ENCODE results near the gene GOLPH3.

GOLPH3 gene

DNA sequence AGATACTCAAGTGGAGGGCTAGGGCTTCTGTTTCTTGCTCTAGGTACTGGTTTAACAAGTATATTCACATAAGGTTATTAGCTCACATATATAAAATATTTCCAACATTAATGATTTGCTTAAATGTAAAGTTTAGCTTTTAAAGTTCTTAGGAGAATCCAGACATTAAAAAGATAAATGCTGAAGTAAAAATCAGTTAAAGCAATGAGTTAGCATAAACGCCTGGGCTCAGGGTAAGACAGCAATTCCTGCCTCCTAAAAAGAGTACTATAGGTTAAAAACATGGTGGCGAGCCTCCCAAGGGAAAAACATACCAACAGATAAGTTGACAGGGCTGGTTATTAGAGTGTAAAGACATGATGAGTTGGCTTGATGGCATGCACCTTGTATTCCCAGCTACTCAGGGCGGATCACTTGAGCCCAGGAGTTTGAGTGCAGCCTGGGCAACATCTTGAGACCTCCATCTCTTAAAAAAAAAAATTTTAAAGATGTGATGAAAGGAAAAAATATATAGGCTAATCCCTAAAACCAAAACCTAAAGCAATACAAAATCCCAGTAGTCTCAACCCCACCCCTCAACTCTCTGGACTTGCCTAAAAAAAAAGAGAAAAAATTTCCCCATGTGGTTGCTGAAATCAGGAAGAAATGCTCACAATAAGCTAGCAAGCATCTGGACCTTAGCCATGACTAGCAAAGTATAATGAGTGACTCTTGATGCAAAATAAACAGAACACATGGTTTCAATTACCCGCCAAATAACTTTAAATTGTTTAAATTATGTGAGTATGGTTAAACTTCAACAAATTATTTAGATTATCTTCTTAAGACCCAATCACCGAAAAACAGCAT, 3.6 kb downstream of the GOLPH3 start:
- peak; percentile 85 for DNase-seq

DNA sequence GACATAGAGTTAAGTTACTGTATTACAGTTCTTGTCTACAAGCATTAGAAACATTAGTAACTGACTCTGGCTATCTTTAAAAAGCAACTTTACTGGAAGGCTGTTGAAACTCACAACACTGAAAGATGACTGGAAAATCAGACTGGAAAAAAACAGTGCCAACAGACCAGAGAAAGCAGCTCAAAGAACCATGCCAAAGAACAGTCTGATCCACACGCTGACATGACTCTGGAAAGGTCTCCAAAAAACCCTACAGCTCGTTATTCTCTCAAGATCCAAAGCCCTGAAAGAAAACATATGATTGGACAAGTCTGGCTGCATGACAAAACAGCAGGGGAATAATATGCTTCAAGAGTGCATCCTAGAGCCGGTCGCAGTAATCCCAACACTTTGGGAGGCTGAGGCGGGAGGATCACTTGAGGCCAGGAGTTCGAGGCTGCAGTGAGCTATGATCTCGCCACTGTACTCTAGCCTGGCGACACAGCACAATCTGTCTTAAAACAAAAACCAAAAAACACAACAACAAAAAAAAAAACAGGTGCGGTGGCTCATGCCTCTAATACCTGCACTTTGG, 5.6 kb downstream of the GOLPH3 start:
- DNase-seq, result no peak

DNA sequence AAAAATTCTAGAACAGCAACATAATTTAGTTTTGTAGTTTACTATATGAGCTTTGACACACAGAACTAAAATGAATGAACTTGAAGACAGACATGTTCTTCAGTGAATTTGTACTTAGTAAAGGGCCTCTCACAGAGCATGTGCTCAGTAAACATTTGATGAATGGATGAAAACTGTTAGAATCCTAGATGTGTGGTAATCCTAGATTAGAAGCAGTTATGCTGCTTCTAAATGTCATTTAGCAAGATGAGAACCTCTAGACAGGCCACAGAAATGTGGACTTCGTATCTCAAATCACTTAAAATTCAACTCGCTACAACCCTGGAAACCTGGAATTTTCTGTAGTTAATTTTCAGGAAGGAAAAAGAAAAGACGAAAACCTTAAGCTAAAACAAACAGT, 8.5 kb downstream of the GOLPH3 start:
- DNase-seq, result no peak

DNA sequence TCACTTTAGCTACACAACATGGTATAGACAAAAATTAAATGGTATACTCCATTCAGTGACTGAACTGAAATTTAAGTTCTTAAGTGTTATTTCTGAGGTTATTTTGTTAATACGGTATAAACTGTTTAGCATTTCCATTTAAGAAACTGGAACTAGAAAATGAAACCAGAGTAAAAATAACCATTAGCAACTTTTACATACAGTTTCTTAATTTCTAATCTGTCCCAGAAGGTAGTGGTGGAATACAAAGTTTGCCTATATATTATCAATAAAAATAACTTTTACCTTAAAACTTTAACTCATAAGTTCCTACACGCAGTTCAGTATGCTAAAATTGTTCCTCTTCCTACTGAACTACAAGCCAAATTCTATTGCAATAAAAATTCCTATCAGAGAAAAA, 10.3 kb downstream of the GOLPH3 start:
- no peak for DNase-seq

DNA sequence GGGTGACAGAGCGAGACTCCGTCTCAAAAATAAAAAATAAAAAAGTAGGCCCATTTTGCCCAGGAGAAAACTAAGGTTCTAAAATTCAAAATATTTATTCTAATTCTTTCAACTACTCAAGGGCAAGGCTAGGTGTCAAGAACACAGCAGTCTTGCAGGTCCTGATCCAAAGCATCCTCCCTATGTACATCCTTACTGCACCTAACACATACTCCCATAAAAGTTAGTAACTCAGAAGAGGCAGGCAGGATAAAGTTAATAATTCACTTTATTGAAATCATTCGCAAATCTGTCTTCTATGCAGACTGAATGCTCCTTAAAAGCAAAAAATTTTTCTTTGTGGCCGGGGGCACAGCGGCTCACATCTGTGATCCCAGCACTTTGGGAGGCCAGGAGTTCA, 11.1 kb downstream of the GOLPH3 start:
- no peak for DNase-seq

DNA sequence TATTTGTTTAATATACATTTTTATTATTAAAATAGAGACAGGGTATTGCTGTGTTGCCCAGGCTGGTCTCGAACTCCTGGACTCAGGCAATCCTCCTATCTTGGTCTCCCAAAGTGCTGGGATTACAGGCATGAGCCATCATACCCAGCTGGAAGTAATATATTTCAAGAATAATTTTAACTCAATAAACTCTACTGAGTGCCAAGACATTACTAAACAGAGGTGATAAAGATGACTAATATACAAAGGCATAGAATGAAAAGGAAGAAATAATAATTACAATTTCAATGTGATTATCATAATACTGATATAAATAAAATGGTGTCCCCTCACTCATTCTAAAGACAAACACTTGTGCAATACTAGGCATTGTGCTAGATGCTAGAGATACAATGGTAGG, 13.9 kb downstream of the GOLPH3 start:
- DNase-seq, result no peak

DNA sequence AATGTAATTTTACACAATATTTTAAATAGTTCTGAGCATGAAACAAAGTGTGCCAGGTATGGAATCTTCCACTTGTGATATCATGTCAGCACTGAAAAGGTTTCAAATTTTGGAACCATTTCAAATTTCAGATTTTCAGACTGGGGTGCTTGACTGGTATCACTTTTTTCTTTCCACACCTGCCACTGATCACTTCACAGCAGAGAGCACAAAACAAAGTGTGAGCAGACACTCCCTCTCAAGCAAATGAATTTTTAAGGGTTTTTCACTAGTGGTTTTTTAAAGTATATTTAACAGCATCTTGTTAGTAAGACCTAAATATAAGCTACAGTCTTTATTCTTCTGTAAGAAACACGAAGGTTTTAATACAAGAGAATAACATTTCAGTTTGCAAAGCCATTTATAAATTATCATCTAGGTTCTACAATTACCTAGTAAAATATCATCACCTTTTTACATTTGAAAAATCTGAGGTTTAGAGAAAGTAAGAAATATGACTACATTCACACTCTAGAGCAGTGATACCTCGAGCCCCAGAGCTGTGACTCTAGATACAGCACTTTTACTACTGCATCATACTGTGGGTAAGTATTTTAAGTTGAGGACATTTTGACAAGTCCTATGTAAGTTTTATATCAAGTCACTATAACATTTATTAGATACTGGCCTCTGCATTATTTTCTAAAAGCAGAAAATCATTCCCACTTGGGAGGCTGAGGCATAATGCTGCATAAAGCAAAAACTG, 14.6 kb downstream of the GOLPH3 start:
- no peak for DNase-seq

DNA sequence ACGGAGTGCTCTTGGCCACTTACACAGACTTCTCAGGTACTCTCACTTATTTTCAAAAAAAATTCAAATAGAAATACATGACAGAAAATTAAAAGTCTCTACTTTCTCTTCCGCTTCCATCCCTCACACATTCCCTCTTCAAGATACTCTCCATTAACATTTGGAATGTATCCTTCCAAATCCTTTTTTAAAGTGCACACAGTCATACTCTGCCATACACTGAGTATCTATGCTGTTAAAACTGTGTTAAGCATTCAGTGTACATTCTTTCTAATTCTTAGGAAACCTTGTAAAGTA, 15.5 kb downstream of the GOLPH3 start:
- DNase-seq, result no peak

DNA sequence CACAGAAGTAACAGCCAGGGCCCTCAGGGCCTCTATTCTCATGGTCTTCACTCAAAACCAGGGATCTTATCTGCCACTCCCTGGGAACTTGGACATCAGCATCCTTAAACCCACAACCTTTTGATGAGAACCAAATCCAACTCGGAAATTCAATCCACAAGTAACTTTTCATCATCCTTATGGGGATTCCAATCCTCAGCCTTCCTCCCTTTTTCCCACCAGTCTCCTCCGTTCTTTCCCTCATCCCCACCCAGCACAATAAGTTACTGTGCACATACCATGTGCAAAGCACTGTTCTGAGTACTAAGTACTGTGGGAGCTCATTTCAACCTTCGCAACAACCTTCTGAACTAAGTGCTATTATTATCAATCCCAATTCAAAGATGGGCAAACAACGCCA, 17.0 kb downstream of the GOLPH3 start:
- no peak for DNase-seq

DNA sequence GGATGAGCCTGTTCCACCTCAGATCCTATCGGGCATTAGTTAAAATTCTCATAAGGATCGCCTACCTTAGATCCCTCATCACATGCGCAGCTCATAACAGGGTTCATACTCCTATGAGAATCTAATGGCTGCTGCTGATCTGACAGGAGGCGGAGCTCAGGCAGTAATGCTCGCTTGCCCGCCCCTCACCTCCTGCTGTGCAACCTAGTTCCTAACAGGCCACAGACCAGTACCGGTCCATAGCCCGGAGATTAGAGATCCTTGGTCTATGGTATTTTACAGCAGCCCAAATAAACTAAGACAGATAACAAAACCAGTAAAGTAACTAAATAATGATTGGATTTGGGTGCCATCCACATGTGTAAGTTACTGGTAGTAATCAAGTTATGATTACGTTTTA, 17.5 kb downstream of the GOLPH3 start:
- no peak for DNase-seq

DNA sequence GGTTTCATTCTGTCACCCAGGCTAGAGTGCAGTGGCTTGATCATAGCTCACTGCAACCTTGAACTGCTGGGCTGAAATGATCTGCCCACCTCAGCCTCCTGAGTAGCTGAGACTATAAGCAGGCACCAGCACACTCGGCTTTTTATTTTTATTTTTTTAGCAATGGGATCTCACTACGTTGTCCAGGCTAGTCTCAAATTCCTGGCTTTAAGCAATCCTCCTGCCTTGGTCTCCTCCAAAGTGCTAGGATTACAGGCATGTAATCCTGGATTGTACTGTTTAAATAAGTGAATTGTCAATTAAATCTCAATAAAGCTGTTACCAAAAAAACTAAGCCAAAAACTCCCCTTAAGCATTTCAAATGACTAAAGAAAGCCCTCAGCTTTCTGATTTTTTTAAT, 18.9 kb downstream of the GOLPH3 start:
- DNase-seq, result no peak

DNA sequence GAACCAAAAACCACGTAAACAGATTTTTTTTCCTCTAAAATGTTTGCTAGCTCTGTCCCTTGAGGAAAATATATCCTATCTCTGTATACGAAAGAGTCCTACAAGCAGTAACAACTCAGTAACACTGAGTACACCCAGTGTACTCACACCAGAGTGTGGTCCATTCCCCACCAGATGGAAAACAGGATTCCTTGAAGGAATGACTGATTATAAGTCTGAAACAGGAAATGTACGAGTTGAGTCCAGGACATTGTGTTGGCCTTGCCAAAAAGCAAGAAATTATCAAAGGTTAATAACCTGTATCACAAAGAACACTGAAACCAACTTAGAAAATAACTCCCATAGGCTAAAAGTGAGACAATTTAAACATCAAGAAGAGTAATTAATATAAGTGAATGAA, 20.4 kb downstream of the GOLPH3 start:
- DNase-seq, result no peak

DNA sequence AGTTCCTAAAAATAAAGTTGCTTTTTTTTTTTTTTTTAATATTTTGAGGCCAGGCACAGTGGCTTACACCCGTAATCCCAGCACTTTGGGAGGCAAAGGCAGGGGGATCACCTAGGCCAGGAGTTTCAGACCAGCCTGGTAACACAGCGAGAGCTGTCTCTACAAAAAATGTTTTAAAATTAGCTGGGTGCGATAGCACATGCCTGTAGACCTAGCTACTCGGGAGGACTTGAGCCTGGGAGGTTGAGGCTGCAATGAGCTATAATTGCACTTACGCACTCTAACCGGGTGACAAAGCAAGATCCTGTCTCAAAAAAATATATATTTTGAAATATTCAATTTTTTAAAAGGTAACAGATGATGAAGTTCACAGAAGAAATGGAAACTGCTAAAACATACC, 22.9 kb downstream of the GOLPH3 start:
- DNase-seq, result no peak

DNA sequence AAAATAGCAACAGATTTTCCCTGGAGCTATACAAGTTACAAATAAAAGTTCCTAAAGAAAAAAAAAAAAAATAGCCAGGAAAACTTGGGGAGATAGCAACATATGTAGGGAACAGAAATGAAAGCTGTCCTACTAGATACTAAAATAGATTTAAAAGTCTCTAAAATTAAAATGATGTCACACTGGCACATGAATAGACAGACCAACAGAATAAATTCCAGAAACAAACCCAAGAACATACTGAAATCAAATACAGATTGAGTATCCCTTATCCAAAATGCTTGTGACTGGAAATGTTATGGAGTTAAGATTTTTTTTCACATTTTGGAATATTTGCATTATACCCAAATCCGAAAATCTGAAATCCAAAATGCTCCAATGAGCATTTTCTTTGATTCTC, 23.8 kb downstream of the GOLPH3 start:
- no peak for DNase-seq

DNA sequence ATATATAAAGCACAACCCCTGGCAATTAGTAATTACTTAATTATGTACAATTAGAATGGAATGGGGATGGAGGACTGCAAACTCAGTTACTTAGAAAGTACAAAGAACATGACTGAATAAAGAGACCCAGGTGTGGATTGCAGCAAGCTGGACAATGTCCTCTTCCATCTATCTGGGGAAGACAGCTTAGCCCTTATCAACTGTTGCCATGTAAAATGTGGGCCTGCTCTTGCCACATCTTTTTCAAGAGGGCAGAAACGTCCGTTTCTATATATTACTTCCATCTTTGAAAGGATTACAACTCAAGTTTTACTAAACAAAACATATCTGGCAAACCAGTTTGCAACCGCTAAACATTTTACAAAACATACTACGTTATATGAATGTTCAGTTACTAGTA, 26.2 kb downstream of the GOLPH3 start:
- DNase-seq, result no peak

DNA sequence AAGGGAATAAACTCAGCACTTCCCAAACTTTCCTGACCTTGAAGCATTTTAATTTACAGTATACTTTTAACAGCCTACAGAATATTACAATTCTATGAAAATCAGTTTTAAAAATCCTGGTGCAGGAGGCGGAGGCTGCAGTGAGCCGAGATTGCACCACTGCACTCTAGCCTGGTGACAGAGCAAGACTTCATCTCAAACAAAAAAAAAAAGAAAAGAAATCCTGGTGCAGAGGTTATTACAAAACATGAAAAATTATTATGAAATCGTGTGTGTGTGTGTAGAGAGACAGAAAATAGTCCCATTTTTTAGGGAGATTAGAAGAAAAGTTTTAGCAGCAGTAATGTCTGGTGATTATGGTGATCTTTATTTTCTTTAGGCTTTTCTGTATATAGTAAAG, 26.9 kb downstream of the GOLPH3 start:
- DNase-seq, result no peak

DNA sequence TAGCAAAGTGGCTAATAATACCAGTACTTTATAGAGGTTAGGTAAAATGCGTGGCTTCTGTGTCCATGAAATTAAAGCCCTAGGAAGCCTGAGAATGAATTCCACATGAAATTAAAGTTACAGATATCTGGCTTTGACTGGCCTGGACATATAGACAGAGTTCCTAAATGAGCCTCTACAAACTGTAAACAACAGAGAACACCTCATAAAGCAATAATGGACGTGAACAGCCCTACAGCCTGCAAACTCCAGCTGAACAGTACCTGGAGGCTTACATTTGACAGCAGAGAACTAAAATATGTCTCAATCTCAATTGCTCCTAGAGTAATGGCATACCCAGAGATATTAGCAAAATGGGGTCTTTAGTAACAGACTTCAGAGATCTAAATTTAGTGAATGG, 28.7 kb downstream of the GOLPH3 start:
- no peak for DNase-seq

DNA sequence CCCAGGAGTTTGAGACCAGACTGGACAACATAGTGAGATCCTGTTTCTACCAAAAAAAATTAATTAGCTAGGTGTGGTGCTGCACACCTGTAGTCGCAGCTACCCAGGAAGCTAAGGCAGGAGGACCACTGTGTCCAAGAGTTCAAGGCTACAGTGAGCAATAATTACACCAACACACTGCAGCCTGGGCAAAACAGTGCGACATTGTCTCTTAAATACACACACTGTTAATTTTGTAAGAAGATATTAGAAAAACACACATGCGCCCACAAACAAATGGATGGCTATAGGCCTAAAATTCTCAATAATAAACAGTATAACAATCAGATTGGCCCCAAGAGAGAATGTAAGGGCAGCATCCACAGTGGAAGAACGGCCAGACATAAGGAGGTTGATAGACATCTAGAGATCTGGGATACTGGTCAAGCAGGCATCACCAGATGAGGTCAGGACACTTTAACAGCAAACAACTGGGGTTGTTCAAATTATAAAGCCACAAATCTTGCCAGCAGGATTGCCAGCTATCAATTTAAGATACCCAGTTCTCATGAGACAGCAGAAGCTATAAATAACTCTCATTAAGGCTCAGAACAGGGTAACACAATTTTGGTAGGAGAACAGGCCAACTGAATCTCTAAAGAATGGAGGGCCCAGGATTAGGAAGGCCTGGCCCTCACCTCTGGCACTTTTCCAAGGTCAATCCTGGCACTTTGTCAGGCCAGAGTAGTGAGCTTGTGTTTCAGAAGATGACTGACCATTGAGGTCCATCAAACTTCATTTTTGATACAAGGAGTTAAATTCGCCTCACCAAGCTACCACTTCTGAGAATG, 29.5 kb downstream of the GOLPH3 start:
- no peak for DNase-seq

DNA sequence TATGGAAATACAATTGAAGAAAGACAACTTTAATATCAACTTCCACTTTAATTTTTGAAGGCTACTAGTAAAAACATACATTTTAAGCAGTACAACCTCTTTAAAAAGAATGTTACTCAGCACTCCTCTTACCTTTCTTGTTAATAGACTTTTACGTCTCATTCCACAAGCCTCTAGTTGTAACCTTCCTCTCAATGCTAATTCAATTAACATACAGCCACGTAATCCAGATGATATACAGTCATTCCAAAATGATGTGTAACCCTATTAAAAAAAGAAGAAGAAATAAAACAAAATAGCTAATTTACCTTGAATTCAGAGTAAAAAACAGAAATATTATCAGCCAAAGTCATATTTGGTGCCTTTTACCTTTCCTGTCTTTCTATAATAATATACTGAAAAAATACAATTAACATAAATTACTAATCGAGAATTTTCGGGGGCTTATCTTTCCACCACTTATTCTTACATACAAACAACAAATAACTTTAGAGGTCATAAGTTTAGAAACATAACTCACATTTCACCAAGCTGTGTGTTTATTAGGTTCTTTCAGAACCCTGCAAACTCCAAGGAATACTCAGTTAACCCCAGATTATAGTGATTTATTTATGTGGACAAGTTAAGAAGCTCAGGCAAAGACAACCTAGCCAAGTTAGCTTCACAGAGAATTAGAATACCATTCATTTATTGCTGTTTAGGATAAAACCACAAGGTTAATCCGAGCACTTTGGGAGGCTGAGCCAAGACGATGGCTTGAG, 30.3 kb downstream of the GOLPH3 start:
- no peak for DNase-seq

DNA sequence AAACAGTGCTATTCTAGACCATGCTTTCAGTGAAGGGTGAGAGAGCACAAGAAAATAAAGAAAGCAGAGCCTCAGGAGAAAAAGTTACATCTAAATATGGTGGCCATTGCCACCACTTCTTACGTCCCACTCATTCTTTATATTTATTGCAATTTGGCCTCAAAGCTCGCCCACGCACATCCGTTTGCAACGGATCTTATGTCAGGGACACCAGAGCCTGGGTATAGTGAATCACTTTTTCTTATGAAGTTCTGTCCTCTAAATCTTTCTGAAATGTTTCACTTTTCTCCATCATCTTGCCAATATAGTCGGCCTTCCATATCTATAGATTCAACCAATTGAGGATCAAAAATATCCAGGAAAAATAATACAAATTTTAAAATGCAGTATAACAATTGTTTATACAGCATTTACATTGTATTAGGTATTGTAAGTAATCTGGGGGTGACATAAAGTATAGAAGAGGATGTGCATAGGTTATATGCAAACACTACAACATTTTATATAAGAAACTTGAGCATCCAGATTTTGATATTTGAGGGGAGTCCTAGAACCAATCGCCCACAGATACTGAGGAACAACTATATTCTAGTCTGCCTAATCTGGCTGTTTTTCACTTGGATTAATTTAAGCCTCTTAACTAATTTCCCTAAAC, 35.2 kb downstream of the GOLPH3 start:
- no peak for DNase-seq

DNA sequence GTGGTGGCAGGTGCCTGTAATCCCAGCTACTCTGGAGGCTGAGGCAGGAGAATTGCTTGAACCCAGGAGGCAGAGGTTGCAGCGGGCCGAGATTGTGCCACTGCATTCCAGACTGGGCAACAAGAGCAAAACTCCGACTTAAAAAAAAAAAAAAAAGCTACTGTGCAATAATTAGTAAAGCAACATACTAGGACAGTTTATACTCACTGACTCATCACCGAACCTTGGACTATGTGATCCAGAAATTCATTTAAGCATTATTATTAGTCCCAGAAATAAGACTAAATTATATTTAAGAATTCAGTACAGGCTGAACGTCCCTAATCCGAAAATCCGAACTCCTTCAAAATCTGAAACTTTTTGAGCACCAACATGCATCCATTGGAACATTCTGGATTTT, 37.8 kb downstream of the GOLPH3 start:
- no peak for DNase-seq

DNA sequence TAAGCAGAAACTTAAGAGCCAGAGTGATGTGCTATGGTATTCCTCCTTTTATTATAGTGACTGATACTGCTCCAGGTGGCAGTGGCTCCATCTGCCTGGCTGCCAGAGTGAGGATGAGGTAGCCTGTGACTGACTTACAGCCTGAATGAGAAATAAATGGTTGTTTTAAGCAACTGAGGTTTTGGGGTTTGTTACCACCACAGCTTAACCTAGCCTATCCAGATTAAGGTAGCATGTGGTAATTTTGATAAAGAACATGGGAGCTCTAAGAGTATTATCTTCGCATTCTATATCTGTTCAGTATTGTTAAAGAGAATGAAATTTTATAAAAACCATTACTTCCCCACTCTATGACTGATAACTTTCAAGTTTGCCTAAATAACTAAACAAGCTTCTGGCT, 39.0 kb downstream of the GOLPH3 start:
- no peak for DNase-seq
